GM23248 (cell line): ENCODE measurements around the gene CCNF. TPM values are rescaled to one million over a fixed set of nuclear protein-coding genes. Genes with fewer than 3 reads are reported as not detected.

ENCODE experiments used
- DNase-seq: peaks from one replicate; pipeline ENCODE4 v3.0.0-alpha.2; 2015
- H2AFZ ChIP-seq: fragments of 200-600 bp; sonication (generic); 2 replicates; pipeline ENCODE4 v1.6.1; 2016; ENCODE audit warnings: antibody characterized with exemption
- H3F3A ChIP-seq: fragments of 200-600 bp; sonication (generic); 2 replicates; pipeline ENCODE4 v1.6.1; 2016; ENCODE audit warnings: mild to moderate bottlenecking, antibody characterized with exemption, mixed run types; ENCODE audit not compliant: insufficient read depth
- H3K27ac ChIP-seq: fragments of 200-600 bp; sonication (generic); 2 replicates; pipeline ENCODE4 v1.5.1; 2016; ENCODE audit warnings: mild to moderate bottlenecking
- H3K27me3 ChIP-seq: fragments of 200-600 bp; sonication (generic); replicated peaks from 2 replicates; pipeline ENCODE4 v1.6.1; 2016; ENCODE audit warnings: mild to moderate bottlenecking; ENCODE audit not compliant: insufficient read depth
- H3K36me3 ChIP-seq: fragments of 200-600 bp; sonication (generic); 2 replicates; pipeline ENCODE4 v1.6.1; 2016; ENCODE audit warnings: low read depth, mild to moderate bottlenecking
- H3K4me1 ChIP-seq: fragments of 200-600 bp; sonication (generic); 2 replicates; pipeline ENCODE4 v1.6.1; 2016; ENCODE audit warnings: mild to moderate bottlenecking; ENCODE audit not compliant: insufficient read depth
- H3K4me2 ChIP-seq: fragments of 200-600 bp; sonication (generic); one replicate; pipeline ENCODE4 v1.6.1; 2016; ENCODE audit warnings: mild to moderate bottlenecking; ENCODE audit not compliant: unreplicated experiment
- H3K4me3 ChIP-seq: fragments of 200-600 bp; sonication (generic); 2 replicates; pipeline ENCODE4 v1.5.1; 2016; ENCODE audit warnings: mild to moderate bottlenecking
- H3K79me2 ChIP-seq: fragments of 200-600 bp; sonication (generic); 2 replicates; pipeline ENCODE4 v1.6.1; 2016; ENCODE audit warnings: mild to moderate bottlenecking; ENCODE audit not compliant: insufficient read depth
- H3K9ac ChIP-seq: fragments of 200-600 bp; sonication (generic); 2 replicates; pipeline ENCODE4 v1.6.1; 2016; ENCODE audit warnings: mild to moderate bottlenecking
- H3K9me2 ChIP-seq: fragments of 200-600 bp; sonication (generic); 2 replicates; pipeline ENCODE4 v1.6.1; 2016; ENCODE audit warnings: mixed run types, mild to moderate bottlenecking, moderate library complexity; ENCODE audit not compliant: insufficient read depth
- H3K9me3 ChIP-seq: fragments of 200-600 bp; sonication (generic); one replicate; pipeline ENCODE4 v1.6.1; 2017; ENCODE audit warnings: low read depth
- H4K20me1 ChIP-seq: fragments of 200-600 bp; sonication (generic); 2 replicates; pipeline ENCODE4 v1.6.0; 2016; ENCODE audit not compliant: insufficient read depth
- EZH2 ChIP-seq: fragments of 200-600 bp; sonication (generic); IDR thresholded peaks from 2 replicates; pipeline ENCODE4 v1.6.1; 2018; ENCODE audit warnings: antibody characterized with exemption, mild to moderate bottlenecking; ENCODE audit not compliant: insufficient read depth, poor library complexity, severe bottlenecking
- EZH2phosphoT487 ChIP-seq: fragments of 200-600 bp; sonication (generic); IDR thresholded peaks from 2 replicates; pipeline ENCODE4 v1.6.1; 2018; ENCODE audit warnings: antibody characterized with exemption, moderate library complexity, mild to moderate bottlenecking, low read depth; ENCODE audit not compliant: insufficient read depth
- WGBS, 2 experiments: methylation state at CpG; one replicate each; pipeline ENCODE4 v1.1.6; 2015 to 2017; ENCODE audit warnings: low lambda C conversion rate in 2 of 2, low coverage in 1 of 2; ENCODE audit errors: missing lambda C conversion rate in 2 of 2; 5-methylcytosine and 5-hydroxymethylcytosine counted together
- in situ Hi-C: fragments of 300-500 bp; cut with MboI; formaldehyde crosslinking; loops from 2 replicates; pipeline ENCODE4 v1.15.0; 2020
- polyA plus RNA-seq: library from polyadenylated mRNA; unstranded; fragments of >200 nt; fragmentation: Nextera tagmentation; extraction: Ambion mirVana; gene quantifications from 2 replicates; pipeline ENCODE4 v1.2.1, GENCODE V29; 2016
- total RNA-seq: library from RNA; depleted of rRNA; stranded (reverse); fragments of >200 nt; shearing (Covaris generic); gene quantifications from 2 replicates; pipeline ENCODE4 v1.2.3, GENCODE V29; 2014

CCNF gene
- total and polyA plus RNA-seq, 2 experiments from 2014 or later: 9.3 to 11.5 TPM

DNA sequence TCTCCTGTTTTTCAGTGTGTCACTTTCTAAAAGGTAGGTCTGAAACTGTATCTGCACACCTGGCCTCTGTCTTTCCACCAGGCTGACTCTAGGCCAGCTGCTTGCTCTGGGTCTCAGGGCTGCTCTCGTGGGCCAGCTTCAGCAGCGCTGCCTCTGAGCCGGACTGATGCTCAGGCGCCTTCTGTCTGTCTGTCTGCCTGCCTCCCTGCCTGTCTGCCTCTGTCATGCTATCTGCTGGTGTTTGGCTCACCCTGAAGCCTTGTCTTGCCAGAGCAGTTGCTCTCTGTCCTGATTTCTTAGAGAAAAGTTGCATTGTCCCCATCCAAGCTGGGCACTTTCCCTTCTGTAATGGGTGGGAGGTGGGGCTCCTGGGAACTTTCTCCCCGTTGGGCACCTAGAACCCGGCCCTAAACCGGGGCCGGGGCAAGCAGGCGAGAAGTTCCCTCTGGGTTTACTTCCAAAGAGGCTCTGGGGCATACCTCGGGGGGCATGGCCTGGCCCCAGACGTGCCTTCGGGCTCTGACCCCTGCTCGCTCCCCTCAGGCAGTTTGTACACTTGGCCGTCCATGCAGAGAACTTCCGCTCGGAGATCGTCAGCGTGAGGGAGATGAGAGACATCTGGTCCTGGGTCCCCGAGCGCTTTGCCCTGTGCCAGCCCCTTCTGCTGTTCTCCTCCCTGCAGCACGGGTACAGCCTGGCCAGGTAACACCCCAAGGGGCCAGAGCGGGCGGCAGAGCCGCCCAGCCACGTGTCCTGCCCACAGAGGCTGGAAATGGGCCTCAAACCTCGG lies 68.6 kb downstream of the CCNF start:
- no peaks in the 10 kb centered on the region for H3K9me2 ChIP-seq
- no peak overlapping the region for H3K4me3 ChIP-seq
- H3K4me1 ChIP-seq: peaks cover 8% of the 10 kb centered on the region
- H4K20me1 ChIP-seq: no peaks in the 10 kb centered on the region
- TF ChIP-seq EZH2 (no peak), EZH2phosphoT487 (no peak)
- H3K79me2 ChIP-seq: no peaks in the 10 kb centered on the region; the same call in 1 of the 2 replicates
- WGBS, 2 experiments: 86 to 87% methylated on average over 26 of the region's 26 CpGs
- in situ Hi-C loops: no loop called here
- no peak overlapping the region for H3K9ac ChIP-seq
- H3K27ac ChIP-seq: no peak overlapping the region
- H3K9me3 ChIP-seq: no peaks in the 10 kb centered on the region
- H3K27me3 ChIP-seq: no peaks in the 10 kb centered on the region
- H2AFZ ChIP-seq: no peak overlapping the region
- no peak overlapping the region for H3K4me2 ChIP-seq
- no peak for DNase-seq
- H3F3A ChIP-seq: no peaks in the 10 kb centered on the region
- H3K36me3 ChIP-seq: no peaks in the 10 kb centered on the region

DNA sequence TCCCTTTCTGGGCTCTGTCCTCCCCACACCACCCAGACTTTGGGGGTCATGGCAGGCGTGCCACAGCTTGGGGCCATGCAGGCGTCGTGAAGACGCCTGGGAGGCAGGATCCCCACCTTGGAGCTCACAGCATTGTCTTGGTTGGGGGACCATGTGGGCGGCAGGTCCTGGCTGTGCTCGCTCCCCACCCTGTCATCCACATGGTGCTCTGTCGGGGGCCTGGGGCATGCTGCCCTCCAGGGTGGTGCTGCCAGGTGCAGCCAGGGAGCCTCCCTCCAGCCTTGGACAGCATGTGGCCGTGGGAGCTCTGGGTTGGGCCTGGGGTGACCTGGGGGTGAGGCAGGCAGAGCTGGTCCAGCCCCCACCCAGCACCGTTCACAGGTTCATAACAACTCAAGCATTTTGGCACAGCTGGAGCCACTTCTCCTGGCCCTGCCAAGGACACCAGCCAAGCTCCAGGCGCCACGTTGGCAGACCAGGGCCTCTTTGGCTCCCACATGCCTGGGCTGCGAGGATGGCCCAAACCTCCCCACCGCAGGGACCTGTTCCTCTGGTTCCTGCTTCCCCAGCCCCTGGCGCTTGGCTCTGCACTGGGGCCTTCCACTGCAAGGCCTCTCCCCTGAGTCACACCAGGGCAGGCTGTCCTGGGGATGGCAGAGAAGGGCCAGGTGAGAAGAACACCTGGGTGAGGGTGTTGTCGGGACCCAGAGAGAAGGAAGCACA lies 69.4 kb downstream of the CCNF start:
- Histone ChIP-seq H3K4me3 (no peak overlapping the region), H3K9me3 (no peaks in the 10 kb centered on the region), H3K27me3 (no peaks in the 10 kb centered on the region), H3K4me1 (peaks cover 11% of the 10 kb centered on the region), H4K20me1 (no peaks in the 10 kb centered on the region), H3K4me2 (no peak overlapping the region), H3K27ac (no peak overlapping the region), H3K9ac (no peak overlapping the region), H3F3A (no peaks in the 10 kb centered on the region), H3K36me3 (no peaks in the 10 kb centered on the region), H3K79me2 (no peaks in the 10 kb centered on the region; the same call in 1 of the 2 replicates), H3K9me2 (no peaks in the 10 kb centered on the region), H2AFZ (no peak overlapping the region)
- in situ Hi-C loops: no loop called here
- TF ChIP-seq EZH2phosphoT487 (no peak), EZH2 (no peak)
- WGBS, 2 experiments: 84% methylated on average over 14 to 15 of the region's 15 CpGs
- DNase-seq: no peak

DNA sequence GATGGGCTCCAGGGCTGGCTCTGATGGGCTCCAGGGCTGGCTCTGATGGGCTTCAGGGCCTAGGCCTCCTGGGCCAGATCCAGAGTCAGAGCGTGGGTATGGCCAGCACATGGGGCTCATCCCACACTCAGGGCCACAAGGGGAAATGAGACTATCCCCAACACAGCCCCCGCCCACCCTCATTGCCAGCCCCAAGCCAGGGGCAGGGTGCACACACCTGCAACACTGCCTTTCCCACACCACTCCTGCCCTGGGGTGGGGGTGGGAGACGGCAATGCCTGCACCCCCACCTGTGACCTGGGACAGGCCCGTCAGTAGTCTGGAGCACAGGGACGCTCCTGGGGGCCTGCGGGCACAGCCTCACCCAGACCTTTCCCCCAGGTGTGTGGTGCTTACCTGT lies 70.2 kb downstream of the CCNF start:
- in situ Hi-C loops: no loop called here
- Histone ChIP-seq H3K27me3 (no peaks in the 10 kb centered on the region), H3K4me3 (no peak overlapping the region), H3K36me3 (no peaks in the 10 kb centered on the region), H3K9me3 (no peaks in the 10 kb centered on the region), H3K27ac (no peak overlapping the region), H3K9ac (no peak overlapping the region), H2AFZ (no peak overlapping the region), H3F3A (no peaks in the 10 kb centered on the region), H3K79me2 (no peaks in the 10 kb centered on the region; the same call in 1 of the 2 replicates), H3K9me2 (no peaks in the 10 kb centered on the region), H3K4me1 (peaks cover 11% of the 10 kb centered on the region), H4K20me1 (no peaks in the 10 kb centered on the region), H3K4me2 (no peak overlapping the region)
- TF ChIP-seq EZH2 (no peak), EZH2phosphoT487 (no peak)
- no peak for DNase-seq
- 94 to 98% methylated on average over 5 to 6 of the region's 6 CpGs for WGBS, 2 experiments

DNA sequence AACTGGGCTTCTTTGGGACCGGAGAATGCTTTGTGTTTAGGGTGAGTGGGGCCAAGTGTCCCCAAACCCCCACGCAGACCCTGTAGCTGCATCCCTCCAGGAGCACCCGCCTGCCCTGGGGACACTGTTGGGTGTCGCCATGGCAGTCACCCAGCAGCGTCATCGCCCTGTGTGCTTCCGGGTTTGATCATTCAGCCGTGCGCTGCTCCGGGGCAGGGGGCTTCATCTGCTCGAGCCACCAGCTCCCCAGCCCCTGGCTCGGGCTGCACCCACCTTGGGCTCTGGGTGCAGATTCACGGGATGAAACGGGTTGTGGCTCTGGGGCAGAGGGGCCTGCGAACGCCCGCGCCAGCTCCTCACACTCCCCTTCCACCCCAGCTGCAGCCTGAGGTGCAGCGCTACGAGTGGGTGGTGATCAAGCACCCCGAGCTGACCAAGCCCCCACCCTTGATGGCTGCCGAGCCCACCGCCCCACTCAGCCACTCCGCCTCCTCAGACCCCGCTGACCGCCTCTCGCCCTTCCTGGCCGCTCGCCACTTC lies 70.7 kb downstream of the CCNF start:
- Histone ChIP-seq H3K4me1 (peaks cover 11% of the 10 kb centered on the region), H3K4me3 (no peak overlapping the region), H2AFZ (no peak overlapping the region), H3K36me3 (no peaks in the 10 kb centered on the region), H3K27me3 (no peaks in the 10 kb centered on the region), H3K27ac (no peak overlapping the region), H3F3A (no peaks in the 10 kb centered on the region), H3K9me3 (no peaks in the 10 kb centered on the region), H3K4me2 (no peak overlapping the region), H3K9ac (no peak overlapping the region), H3K9me2 (no peaks in the 10 kb centered on the region), H4K20me1 (no peaks in the 10 kb centered on the region), H3K79me2 (no peaks in the 10 kb centered on the region; the same call in 1 of the 2 replicates)
- DNase-seq: no peak
- 85 to 88% methylated on average over 27 to 29 of the region's 29 CpGs for WGBS, 2 experiments
- in situ Hi-C loops: no loop called here
- TF ChIP-seq EZH2phosphoT487 (no peak), EZH2 (no peak)
